GM15510 (cell line): Measurements from ENCODE around the gene DGKB.

Experiments
- POLR2A ChIP-seq: IDR thresholded peaks from 3 replicates; pipeline ENCODE4 v1.6.1; 2011; ENCODE audit warnings: borderline replicate concordance; ENCODE audit not compliant: insufficient read length; ENCODE audit errors: extremely low read depth

DGKB gene

GRCh38 chr7:14666913-14667312 lies 235.6 kb downstream of the DGKB start:
- TF ChIP-seq POLR2A = no peak

GRCh38 chr7:14666304-14666703 lies 236.2 kb downstream of the DGKB start:
- no peak for TF ChIP-seq POLR2A

- TF ChIP-seq POLR2A = no peak
Measured at GRCh38 chr7:14639801-14640200, 262.8 kb downstream of the DGKB start.

- TF ChIP-seq POLR2A = no peak
Measured at GRCh38 chr7:14639329-14639728, 263.2 kb downstream of the DGKB start.

GRCh38 chr7:14637968-14638367 lies 264.6 kb downstream of the DGKB start:
- TF ChIP-seq POLR2A = no peak

GRCh38 chr7:14635955-14636354 lies 266.6 kb downstream of the DGKB start:
- TF ChIP-seq POLR2A = no peak

- TF ChIP-seq POLR2A = no peak
Measured at GRCh38 chr7:14630048-14630447, 272.5 kb downstream of the DGKB start.

- TF ChIP-seq POLR2A = no peak
Measured at GRCh38 chr7:14628516-14628915, 274.0 kb downstream of the DGKB start.

- TF ChIP-seq POLR2A = no peak
Measured at GRCh38 chr7:14626076-14626475, 276.5 kb downstream of the DGKB start.

GRCh38 chr7:14622559-14622958 lies 280.0 kb downstream of the DGKB start:
- TF ChIP-seq POLR2A = no peak

- TF ChIP-seq POLR2A = no peak
Measured at GRCh38 chr7:14606101-14606500, 296.4 kb downstream of the DGKB start.

- no peak for TF ChIP-seq POLR2A
Measured at GRCh38 chr7:14604606-14605005, 297.9 kb downstream of the DGKB start.

- TF ChIP-seq POLR2A = no peak
Measured at GRCh38 chr7:14602851-14603250, 299.7 kb downstream of the DGKB start.

GRCh38 chr7:14600766-14601367 lies 301.7 kb downstream of the DGKB start:
- no peak for TF ChIP-seq POLR2A

- no peak for TF ChIP-seq POLR2A
Measured at GRCh38 chr7:14598978-14599377, 303.6 kb downstream of the DGKB start.

- no peak for TF ChIP-seq POLR2A
Measured at GRCh38 chr7:14596421-14596820, 306.1 kb downstream of the DGKB start.

GRCh38 chr7:14590206-14590605 lies 312.3 kb downstream of the DGKB start:
- TF ChIP-seq POLR2A = no peak

- TF ChIP-seq POLR2A = no peak
Measured at GRCh38 chr7:14585232-14585631, 317.3 kb downstream of the DGKB start.

- TF ChIP-seq POLR2A = no peak
Measured at GRCh38 chr7:14583518-14583917, 319.0 kb downstream of the DGKB start.
